HEK293 (cell line): ENCODE data around the gene CBX2.

Experiments used
- CTCF ChIA-PET: fragments of 350-600 bp; formaldehyde crosslinking; extraction: SDS; loops from one replicate; lab custom pipeline; 2021; ENCODE audit warnings: antibody characterized with exemption; lab: Yijun Ruan, JAX
- POLR2A ChIA-PET: fragments of 300-600 bp; formaldehyde crosslinking; extraction: SDS; loops from one replicate; lab custom pipeline; 2020; ENCODE audit warnings: antibody characterized with exemption, inconsistent platforms; lab: Yijun Ruan, JAX
- H3K27ac ChIP-seq: fragments of 200-500 bp; sonication (Bioruptor generic); 2 replicates; pipeline ENCODE4 v1.5.1; 2014; ENCODE audit warnings: low read depth, low read length, control low read depth, inconsistent platforms; ENCODE audit errors: extremely low read depth
- H3K36me3 ChIP-seq, 2 experiments: fragments of 200-500 bp in 1 of 2; sonication (Bioruptor generic) in 1 of 2; 1 replicate in 1 of 2; 2 replicates in 1 of 2; pipeline ENCODE4 v1.5.1; 2014 to 2017; ENCODE audit warnings: inconsistent platforms in 2 of 2, low read length in 2 of 2; ENCODE audit not compliant: control insufficient read depth in 2 of 2, insufficient read depth in 1 of 2
- H3K4me1 ChIP-seq: fragments of 200-500 bp; sonication (Bioruptor generic); 2 replicates; pipeline ENCODE4 v1.5.1; 2014; ENCODE audit warnings: mild to moderate bottlenecking, low read length, inconsistent platforms; ENCODE audit not compliant: control insufficient read depth, insufficient read depth
- H3K4me3 ChIP-seq: 2 replicates; pipeline ENCODE4 v1.5.1; 2011; ENCODE audit warnings: low read depth, mild to moderate bottlenecking, control low read depth, low read length, moderate library complexity
- H3K9me3 ChIP-seq: fragments of 200-500 bp; sonication (Bioruptor generic); 2 replicates; pipeline ENCODE4 v1.5.1; 2014; ENCODE audit warnings: low read depth, low read length, inconsistent platforms; ENCODE audit not compliant: control insufficient read depth, insufficient read depth
- BCL11B ChIP-seq: fragments of 450-650 bp; formaldehyde crosslinking; IDR thresholded peaks from 2 replicates; pipeline ENCODE4 v1.5.1; 2016; ENCODE audit warnings: low read depth, missing biosample characterization, missing genetic modification characterization
- IKZF3 ChIP-seq: fragments of 450-650 bp; IDR thresholded peaks from 2 replicates; pipeline ENCODE4 v1.5.0; 2018; ENCODE audit warnings: missing biosample characterization, mild to moderate bottlenecking, missing genetic modification characterization, moderate library complexity
- PRDM1 ChIP-seq: fragments of 450-650 bp; formaldehyde crosslinking; IDR thresholded peaks from 2 replicates; pipeline ENCODE4; 2016; ENCODE audit warnings: missing biosample characterization, missing genetic modification characterization
- SCRT1 ChIP-seq: fragments of 450-650 bp; formaldehyde crosslinking; IDR thresholded peaks from 2 replicates; pipeline ENCODE4 v1.5.1; 2016; ENCODE audit warnings: missing biosample characterization, missing genetic modification characterization, borderline replicate concordance
- SCRT2 ChIP-seq: fragments of 450-650 bp; formaldehyde crosslinking; IDR thresholded peaks from 2 replicates; pipeline ENCODE4 v1.5.1; 2016; ENCODE audit warnings: missing biosample characterization, missing genetic modification characterization
- WT1 ChIP-seq: fragments of 450-650 bp; formaldehyde crosslinking; IDR thresholded peaks from 2 replicates; pipeline ENCODE4 v1.5.1; 2016; ENCODE audit warnings: missing biosample characterization, missing genetic modification characterization
- ZBTB48 ChIP-seq: fragments of 450-650 bp; formaldehyde crosslinking; IDR thresholded peaks from 2 replicates; pipeline ENCODE4 v1.5.1; 2016; ENCODE audit warnings: missing biosample characterization, missing genetic modification characterization
- ZBTB6 ChIP-seq: fragments of 450-650 bp; formaldehyde crosslinking; IDR thresholded peaks from 2 replicates; pipeline ENCODE4 v1.5.1; 2017; ENCODE audit warnings: missing biosample characterization, missing genetic modification characterization
- ZNF114 ChIP-seq: fragments of 450-650 bp; formaldehyde crosslinking; IDR thresholded peaks from 2 replicates; pipeline ENCODE4 v1.5.0; 2017; ENCODE audit warnings: missing biosample characterization, missing genetic modification characterization
- ZNF169 ChIP-seq: fragments of 450-650 bp; formaldehyde crosslinking; IDR thresholded peaks from 2 replicates; pipeline ENCODE4 v1.5.1; 2016; ENCODE audit warnings: missing biosample characterization, missing genetic modification characterization
- ZNF239 ChIP-seq: fragments of 450-650 bp; formaldehyde crosslinking; IDR thresholded peaks from 2 replicates; pipeline ENCODE4 v1.5.1; 2016; ENCODE audit warnings: missing biosample characterization, missing genetic modification characterization
- ZNF610 ChIP-seq: fragments of 450-650 bp; formaldehyde crosslinking; IDR thresholded peaks from 2 replicates; pipeline ENCODE4 v1.5.1; 2016; ENCODE audit warnings: missing biosample characterization, missing genetic modification characterization, borderline replicate concordance
- ZNF677 ChIP-seq: fragments of 450-650 bp; IDR thresholded peaks from 2 replicates; pipeline ENCODE4 v1.5.0; 2018; ENCODE audit warnings: missing biosample characterization, mild to moderate bottlenecking, missing genetic modification characterization, moderate library complexity
- ZNF701 ChIP-seq: fragments of 450-650 bp; formaldehyde crosslinking; IDR thresholded peaks from 2 replicates; pipeline ENCODE4 v1.5.1; 2016; ENCODE audit warnings: missing biosample characterization, missing genetic modification characterization
- ZSCAN18 ChIP-seq: fragments of 450-650 bp; formaldehyde crosslinking; IDR thresholded peaks from 2 replicates; pipeline ENCODE4 v1.5.1; 2016; ENCODE audit warnings: missing biosample characterization, missing genetic modification characterization
- TF ChIP-seq, protein P1 (sequence below): fragments of 450-650 bp; IDR thresholded peaks from 2 replicates; pipeline ENCODE4 v1.5.1; 2018; ENCODE audit warnings: missing biosample characterization, missing genetic modification characterization
- TF ChIP-seq, protein P2 (sequence below): fragments of 450-650 bp; formaldehyde crosslinking; IDR thresholded peaks from 2 replicates; pipeline ENCODE4 v1.5.1; 2016; ENCODE audit warnings: missing biosample characterization, missing genetic modification characterization
- TF ChIP-seq, protein P3 (sequence below): fragments of 450-650 bp; formaldehyde crosslinking; IDR thresholded peaks from 2 replicates; pipeline ENCODE4 v1.5.1; 2016; ENCODE audit warnings: missing biosample characterization, missing genetic modification characterization

The CBX2 gene

GRCh38 chr17:79730437-79730768, 47.5 kb upstream of the CBX2 start:
- CTCF ChIA-PET = no interaction called here
- H3K4me1 ChIP-seq = no peaks in the 10 kb centered on the region
- POLR2A ChIA-PET = no interaction called here
- TF ChIP-seq ZBTB48 (no peak), ZSCAN18 (no peak), PRDM1 (no peak), IKZF3 (tag by site-specific recombination) (no peak), ZNF677 (no peak), WT1 (tag by site-specific recombination) (no peak), ZNF114 (no peak), ZNF169 (no peak), BCL11B (no peak), ZBTB6 (tag by site-specific recombination) (no peak), ZNF701 (tag by site-specific recombination) (no peak), ZNF239 (tag by site-specific recombination) (no peak)
- TF ChIP-seq, protein P1, sequence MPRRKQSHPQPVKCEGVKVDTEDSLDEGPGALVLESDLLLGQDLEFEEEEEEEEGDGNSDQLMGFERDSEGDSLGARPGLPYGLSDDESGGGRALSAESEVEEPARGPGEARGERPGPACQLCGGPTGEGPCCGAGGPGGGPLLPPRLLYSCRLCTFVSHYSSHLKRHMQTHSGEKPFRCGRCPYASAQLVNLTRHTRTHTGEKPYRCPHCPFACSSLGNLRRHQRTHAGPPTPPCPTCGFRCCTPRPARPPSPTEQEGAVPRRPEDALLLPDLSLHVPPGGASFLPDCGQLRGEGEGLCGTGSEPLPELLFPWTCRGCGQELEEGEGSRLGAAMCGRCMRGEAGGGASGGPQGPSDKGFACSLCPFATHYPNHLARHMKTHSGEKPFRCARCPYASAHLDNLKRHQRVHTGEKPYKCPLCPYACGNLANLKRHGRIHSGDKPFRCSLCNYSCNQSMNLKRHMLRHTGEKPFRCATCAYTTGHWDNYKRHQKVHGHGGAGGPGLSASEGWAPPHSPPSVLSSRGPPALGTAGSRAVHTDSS (tag by site-specific recombination) = no peak
- TF ChIP-seq, protein P2, sequence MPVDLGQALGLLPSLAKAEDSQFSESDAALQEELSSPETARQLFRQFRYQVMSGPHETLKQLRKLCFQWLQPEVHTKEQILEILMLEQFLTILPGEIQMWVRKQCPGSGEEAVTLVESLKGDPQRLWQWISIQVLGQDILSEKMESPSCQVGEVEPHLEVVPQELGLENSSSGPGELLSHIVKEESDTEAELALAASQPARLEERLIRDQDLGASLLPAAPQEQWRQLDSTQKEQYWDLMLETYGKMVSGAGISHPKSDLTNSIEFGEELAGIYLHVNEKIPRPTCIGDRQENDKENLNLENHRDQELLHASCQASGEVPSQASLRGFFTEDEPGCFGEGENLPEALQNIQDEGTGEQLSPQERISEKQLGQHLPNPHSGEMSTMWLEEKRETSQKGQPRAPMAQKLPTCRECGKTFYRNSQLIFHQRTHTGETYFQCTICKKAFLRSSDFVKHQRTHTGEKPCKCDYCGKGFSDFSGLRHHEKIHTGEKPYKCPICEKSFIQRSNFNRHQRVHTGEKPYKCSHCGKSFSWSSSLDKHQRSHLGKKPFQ (tag by site-specific recombination) = no peak
- TF ChIP-seq, protein P3, sequence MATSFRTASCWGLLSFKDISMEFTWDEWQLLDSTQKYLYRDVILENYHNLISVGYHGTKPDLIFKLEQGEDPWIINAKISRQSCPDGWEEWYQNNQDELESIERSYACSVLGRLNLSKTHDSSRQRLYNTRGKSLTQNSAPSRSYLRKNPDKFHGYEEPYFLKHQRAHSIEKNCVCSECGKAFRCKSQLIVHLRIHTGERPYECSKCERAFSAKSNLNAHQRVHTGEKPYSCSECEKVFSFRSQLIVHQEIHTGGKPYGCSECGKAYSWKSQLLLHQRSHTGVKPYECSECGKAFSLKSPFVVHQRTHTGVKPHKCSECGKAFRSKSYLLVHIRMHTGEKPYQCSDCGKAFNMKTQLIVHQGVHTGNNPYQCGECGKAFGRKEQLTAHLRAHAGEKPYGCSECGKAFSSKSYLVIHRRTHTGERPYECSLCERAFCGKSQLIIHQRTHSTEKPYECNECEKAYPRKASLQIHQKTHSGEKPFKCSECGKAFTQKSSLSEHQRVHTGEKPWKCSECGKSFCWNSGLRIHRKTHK (tag by site-specific recombination) = no peak
- no peak overlapping the region for H3K4me3 ChIP-seq
- H3K27ac ChIP-seq = no peak overlapping the region
- H3K9me3 ChIP-seq = no peaks in the 10 kb centered on the region
- no peaks in the 10 kb centered on the region for H3K36me3 ChIP-seq

DNA sequence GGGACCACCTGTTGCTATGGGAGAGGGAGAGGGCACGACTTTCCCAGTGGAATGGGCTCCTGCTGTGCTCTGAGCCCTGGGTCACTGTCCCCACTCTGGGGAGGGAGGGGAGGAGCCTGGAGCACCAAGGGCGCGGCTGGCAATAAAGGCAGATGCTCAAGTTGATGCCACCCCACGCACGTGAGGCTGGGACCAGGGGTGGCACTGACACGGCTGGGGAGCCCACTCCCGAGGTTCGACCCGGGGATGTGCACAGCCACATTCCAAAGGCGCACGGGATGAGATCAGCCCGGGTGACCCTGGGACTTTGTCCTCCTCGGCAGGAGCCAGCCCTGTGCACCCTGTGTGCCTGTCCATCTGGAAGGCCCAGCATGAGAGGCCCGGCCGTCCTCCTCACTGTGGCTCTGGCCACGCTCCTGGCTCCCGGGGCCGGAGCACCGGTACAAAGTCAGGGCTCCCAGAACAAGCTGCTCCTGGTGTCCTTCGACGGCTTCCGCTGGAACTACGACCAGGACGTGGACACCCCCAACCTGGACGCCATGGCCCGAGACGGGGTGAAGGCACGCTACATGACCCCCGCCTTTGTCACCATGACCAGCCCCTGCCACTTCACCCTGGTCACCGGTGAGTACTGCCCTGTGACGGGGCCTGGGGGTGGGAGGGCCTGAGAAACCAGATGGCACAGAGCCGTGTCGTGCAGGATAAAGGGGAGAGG, 47.0 kb upstream of the CBX2 start, which contains the start of gene ENPP7:
Gene ENPP7, plus strand, starts transcription at position 175 of the 715 bp plus-strand sequence. Its CDS starts 197 bp downstream, at position 372.
- ChIA-PET POLR2A (no interaction called here), CTCF (interaction anchor here (0.6 kb wide), 1 partner anchor 275 kb away, joined by 3 read pairs; no protein-coding TSS in a partner anchor)
- H3K36me3 ChIP-seq = no peaks in the 10 kb centered on the region
- no peaks in the 10 kb centered on the region for H3K4me1 ChIP-seq
- H3K9me3 ChIP-seq = no peaks in the 10 kb centered on the region
- no peak within 1 kb of the TSS for H3K4me3 ChIP-seq
- TF ChIP-seq ZNF610 (tag by site-specific recombination) (no peak), SCRT1 (tag by site-specific recombination) (0 out of 2 replicates have a peak, but pooled peaks have one; percentile 14), SCRT2 (peak; percentile 83)
- no peak within 1 kb of the TSS for H3K27ac ChIP-seq
